Activated T-helper 1 cell treated with anti-CD3 and anti-CD28 coated beads, Interleukin-12 subunit alpha, Interleukin-12 subunit beta, Interleukin-2, Interleukin-4 antibody, amounts not matched to agents 30 ng/mL and 10 ng/mL and 1 ng/mL, durations not matched to agents 14 hours and 24 hours and 36 hours (primary cell): ENCODE results near the gene CABLES1. TPM values are rescaled to one million over a fixed set of nuclear protein-coding genes. Genes with fewer than 3 reads are reported as not detected.

Experiments used
- DNase-seq: peaks from one replicate; pipeline ENCODE4 v3.0.0; 2021; ENCODE audit warnings: low spot score
- H3K27ac Mint-ChIP-seq: one replicate; pipeline ENCODE4 v1.8.0; 2021; ENCODE audit warnings: mild to moderate bottlenecking, mixed read lengths
- H3K27me3 Mint-ChIP-seq: one replicate; pipeline ENCODE4 v1.8.0; 2022; ENCODE audit warnings: mild to moderate bottlenecking, moderate library complexity, mixed read lengths; ENCODE audit not compliant: insufficient read depth
- H3K36me3 Mint-ChIP-seq: one replicate; pipeline ENCODE4 v1.8.0; 2021; ENCODE audit warnings: low read depth, mixed read lengths
- H3K4me1 Mint-ChIP-seq: one replicate; pipeline ENCODE4 v1.8.0; 2021; ENCODE audit warnings: low read depth, mixed read lengths
- H3K4me3 Mint-ChIP-seq: one replicate; pipeline ENCODE4 v1.8.0; 2021; ENCODE audit warnings: mild to moderate bottlenecking, moderate library complexity, mixed read lengths
- H3K9me3 Mint-ChIP-seq: one replicate; pipeline ENCODE4 v1.8.0; 2021; ENCODE audit warnings: mixed read lengths
- intact Hi-C: fragments of 100-400 bp; cut with micrococcal nuclease; formaldehyde crosslinking; loops from one replicate; pipeline ENCODE4 v1.15.1; 2024
- total RNA-seq: library from RNA; stranded (reverse); gene quantifications from 2 replicates; pipeline ENCODE4 v1.2.3, GENCODE V29; 2022

CABLES1 gene
- total RNA-seq, 1 donor from 2014 or later: 3.2 TPM

DNA sequence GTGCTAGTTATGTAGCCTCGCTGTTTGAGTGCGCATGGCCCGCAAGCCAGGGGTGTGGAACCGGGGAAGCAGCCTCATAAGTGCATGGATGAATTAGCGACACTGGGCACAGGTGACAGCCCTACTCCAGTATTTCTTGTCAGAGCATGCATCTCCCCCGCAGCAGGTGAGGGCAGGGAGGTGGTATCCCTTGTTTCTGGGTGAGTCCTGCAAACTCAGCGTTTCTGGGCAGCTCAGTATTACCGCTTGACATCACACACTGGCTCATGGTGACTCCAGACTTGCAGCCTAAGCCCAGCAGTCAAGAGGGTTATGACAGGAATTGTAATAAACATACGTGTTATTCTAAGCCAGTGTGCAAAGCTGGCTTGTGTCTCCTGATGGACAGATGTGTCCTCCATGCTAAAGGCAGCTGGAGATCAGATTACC lies 2.5 kb downstream of the CABLES1 start:
- H3K9me3 Mint-ChIP-seq: no peaks in the 10 kb centered on the region
- H3K36me3 Mint-ChIP-seq: peaks cover 2% of the 10 kb centered on the region
- intact Hi-C loops: loop anchor here (2.0 to 10.0 kb wide), 5 partner anchors 71 to 447 kb away; partner anchors contain the start of gene NPC1
- peaks cover 31% of the 10 kb centered on the region for H3K27me3 Mint-ChIP-seq
- no peak for DNase-seq
- H3K4me1 Mint-ChIP-seq: peaks cover 24% of the 10 kb centered on the region
- no peak overlapping the region for H3K27ac Mint-ChIP-seq
- H3K4me3 Mint-ChIP-seq: peak overlapping the region; percentile 76

DNA sequence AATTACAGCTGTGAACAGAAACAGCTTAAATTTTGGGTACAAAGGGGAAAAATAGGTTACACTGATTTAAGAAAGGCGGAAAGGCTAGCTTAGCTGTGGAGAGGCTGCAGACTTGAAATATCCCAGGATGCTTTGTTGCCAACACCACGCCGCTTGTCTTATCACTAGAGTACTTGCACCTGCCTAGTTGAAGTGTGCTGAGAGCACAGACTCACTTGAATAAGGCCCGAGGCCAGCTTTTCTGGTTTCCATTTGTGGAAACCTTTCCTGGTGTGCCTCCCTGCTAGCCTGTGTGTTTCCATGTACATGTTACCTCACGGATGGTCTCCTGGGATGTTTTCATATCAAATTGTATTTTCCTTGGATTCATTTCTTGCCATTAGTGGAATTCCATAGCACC lies 3.2 kb downstream of the CABLES1 start:
- no peak overlapping the region for H3K4me3 Mint-ChIP-seq
- H3K9me3 Mint-ChIP-seq: no peaks in the 10 kb centered on the region
- no peak for DNase-seq
- H3K4me1 Mint-ChIP-seq: peaks cover 30% of the 10 kb centered on the region
- H3K27ac Mint-ChIP-seq: no peak overlapping the region
- intact Hi-C loops: loop anchor here (5.0 to 10.0 kb wide), 4 partner anchors 114 to 446 kb away; partner anchors contain the start of gene NPC1
- peaks cover 31% of the 10 kb centered on the region for H3K27me3 Mint-ChIP-seq
- peaks cover 2% of the 10 kb centered on the region for H3K36me3 Mint-ChIP-seq

DNA sequence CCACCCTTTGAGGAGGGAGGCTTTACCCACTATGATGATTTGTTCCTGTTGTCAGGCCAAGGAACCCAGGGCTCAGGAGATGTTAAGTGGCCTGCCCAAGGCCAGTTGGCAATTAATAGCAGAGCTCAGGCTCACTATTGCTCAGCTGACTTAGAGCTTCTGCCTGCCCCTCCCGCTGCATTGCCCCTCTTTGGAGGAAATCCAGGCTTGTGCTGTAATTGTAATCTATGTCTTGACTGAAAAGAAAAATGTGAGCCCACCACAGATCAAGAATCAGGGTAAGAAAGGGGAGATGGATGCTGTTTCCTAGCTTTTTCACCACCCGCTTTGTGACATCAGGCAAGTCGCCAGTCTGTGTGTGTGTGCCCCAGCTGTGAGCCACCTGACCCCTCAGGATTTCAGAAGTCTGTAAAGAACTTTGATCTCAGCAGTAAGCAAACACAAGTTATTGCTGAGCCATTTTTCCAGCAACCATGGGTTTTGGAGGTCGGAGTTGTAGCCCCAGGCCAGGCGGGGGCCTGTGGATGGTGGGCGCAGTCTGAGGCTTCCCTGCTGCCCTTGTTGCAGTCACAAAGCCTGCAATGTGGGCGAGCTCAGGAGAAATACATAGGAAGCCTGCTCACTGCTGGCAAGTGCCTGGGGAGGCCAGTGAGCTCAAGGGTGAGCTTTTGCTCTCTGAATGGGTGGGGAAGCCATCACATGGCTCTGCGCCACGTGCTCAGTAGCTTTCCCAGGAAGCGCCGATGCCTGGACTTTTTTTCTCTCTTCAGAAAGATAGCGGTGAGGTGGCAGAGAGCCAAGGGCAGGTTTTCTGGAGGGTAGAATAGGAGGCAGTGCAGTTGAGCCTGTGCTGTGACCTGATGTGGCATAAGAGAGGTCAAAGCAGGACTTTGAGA lies 6.1 kb downstream of the CABLES1 start:
- Mint-ChIP-seq H3K4me3 (no peak overlapping the region), H3K4me1 (peaks cover 25% of the 10 kb centered on the region), H3K9me3 (no peaks in the 10 kb centered on the region), H3K27me3 (peaks cover 26% of the 10 kb centered on the region), H3K27ac (no peak overlapping the region), H3K36me3 (peaks cover 2% of the 10 kb centered on the region)
- no peak for DNase-seq
- intact Hi-C loops: no loop called here

DNA sequence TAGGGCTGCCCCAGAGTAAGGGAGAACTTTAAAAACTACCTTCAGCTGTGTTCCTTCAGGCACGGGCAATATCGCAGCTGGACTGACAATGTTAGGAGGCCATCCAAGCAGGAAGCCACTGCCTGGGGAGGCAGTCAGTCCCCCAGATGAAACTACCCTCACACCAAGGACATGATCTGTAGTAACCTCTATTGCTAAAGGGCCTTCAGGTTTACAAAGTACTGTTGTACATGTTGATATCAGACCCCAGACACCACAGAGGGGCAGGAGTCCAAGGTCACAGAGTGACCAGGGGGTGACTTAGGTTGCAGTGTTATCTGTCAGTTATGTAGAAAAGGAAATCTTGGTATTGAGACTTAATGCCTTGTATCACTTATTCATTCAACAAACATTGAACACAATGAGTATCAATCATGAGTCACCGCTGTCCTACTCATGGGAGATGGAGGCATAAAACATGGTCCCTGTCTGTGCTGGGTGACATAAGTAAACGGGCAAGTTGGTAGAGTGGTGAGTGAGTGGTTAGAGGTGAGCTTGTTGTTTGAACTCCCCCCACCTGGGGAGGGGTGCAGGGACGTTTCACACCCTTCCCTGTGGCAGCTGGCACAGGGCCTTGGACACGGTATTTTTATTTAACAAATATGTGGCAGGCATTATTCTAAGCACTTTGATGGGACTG lies 7.1 kb downstream of the CABLES1 start:
- Mint-ChIP-seq H3K9me3 (no peaks in the 10 kb centered on the region), H3K36me3 (no peaks in the 10 kb centered on the region), H3K27me3 (peaks cover 15% of the 10 kb centered on the region), H3K4me1 (peaks cover 17% of the 10 kb centered on the region), H3K4me3 (no peak overlapping the region), H3K27ac (no peak overlapping the region)
- no peak for DNase-seq
- intact Hi-C loops: no loop called here

DNA sequence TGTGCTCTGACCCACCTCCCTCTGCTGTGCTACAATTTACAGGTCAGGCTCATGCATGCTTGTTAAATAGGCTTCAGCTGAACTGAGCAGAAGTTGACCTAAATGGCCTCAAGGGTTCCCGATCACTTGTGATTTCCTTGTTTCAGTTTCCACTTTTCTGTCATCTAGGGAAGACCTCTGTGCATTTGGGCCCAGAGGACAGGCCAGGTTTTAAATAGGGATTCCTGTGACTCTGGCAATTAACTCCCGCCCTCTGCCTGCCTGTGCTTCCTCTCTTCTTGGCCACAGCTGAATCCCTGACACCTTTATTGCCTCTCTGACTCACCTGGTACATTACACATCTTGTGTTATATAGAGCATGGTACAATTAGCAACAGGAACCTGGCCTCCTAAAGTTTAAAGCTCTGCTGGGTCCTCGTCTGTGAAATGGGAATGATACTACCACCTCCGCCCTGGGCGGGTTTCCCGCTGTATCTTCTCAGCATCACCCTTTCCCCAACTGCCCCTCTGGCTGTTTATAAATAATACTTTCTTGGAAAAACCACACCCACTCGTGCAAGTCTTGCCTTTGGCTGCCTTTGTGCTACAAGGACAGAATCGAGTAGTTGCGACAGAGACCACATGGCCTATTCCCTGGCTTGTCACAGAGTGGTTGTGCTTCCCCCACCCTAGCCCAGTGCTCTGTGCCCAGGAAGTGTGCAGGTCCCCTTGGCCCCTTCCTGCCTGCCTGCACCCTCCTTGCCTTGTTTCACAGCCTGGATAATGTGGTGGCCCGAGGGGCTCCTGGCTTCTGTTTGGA lies 7.9 kb downstream of the CABLES1 start:
- peaks cover 7% of the 10 kb centered on the region for H3K27me3 Mint-ChIP-seq
- H3K36me3 Mint-ChIP-seq: no peaks in the 10 kb centered on the region
- intact Hi-C loops: no loop called here
- no peak overlapping the region for H3K27ac Mint-ChIP-seq
- H3K9me3 Mint-ChIP-seq: no peaks in the 10 kb centered on the region
- H3K4me1 Mint-ChIP-seq: peaks cover 14% of the 10 kb centered on the region
- no peak overlapping the region for H3K4me3 Mint-ChIP-seq
- DNase-seq: no peak

DNA sequence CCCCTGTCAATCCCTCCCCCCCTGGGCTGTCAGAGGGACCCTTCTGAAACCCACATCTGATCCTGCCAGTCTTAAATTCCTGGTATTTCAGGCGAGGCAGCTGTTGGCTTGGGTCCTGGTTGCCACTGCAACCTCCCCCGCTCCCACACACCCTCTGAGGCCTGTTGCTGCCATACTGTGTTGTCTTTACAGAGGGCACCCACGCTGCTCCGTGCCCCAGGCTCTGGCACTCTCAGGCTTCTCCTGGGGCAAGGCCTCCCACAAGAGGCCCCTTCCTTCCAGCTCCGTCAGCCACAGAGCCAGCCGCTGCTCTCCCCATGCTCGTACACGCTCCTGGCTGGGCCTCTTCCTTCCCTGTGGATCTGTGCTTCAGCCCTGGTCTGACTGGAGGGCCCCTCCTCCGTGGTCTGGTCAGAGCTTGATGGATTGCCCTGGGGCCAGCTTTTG lies 8.6 kb downstream of the CABLES1 start:
- peaks cover 14% of the 10 kb centered on the region for H3K4me1 Mint-ChIP-seq
- peaks cover 8% of the 10 kb centered on the region for H3K27me3 Mint-ChIP-seq
- no peak overlapping the region for H3K27ac Mint-ChIP-seq
- no peak for DNase-seq
- H3K36me3 Mint-ChIP-seq: no peaks in the 10 kb centered on the region
- intact Hi-C loops: no loop called here
- H3K4me3 Mint-ChIP-seq: no peak overlapping the region
- no peaks in the 10 kb centered on the region for H3K9me3 Mint-ChIP-seq

DNA sequence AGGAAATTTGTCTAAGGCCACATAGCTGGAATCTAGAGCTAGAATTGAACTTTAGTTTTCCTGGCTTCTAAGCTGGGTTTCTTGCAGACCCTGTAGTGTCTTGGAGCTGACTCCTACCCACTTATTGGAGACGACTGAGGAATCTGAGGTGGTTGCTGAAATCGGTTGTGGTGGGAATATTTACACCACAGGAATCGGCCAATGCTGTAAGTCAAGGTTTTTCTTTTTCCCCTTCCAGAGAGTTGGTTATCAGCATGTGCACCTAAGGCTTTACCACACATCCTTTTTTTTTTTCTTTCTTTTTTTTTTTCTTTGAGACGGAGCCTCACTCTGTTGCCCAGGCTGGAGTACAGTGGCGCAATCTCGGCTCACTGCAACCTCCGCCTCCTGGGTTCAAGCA lies 9.4 kb downstream of the CABLES1 start:
- no peak for DNase-seq
- intact Hi-C loops: no loop called here
- Mint-ChIP-seq H3K36me3 (no peaks in the 10 kb centered on the region), H3K4me3 (no peak overlapping the region), H3K27ac (no peak overlapping the region), H3K9me3 (no peaks in the 10 kb centered on the region), H3K27me3 (peaks cover 8% of the 10 kb centered on the region), H3K4me1 (peaks cover 14% of the 10 kb centered on the region)

DNA sequence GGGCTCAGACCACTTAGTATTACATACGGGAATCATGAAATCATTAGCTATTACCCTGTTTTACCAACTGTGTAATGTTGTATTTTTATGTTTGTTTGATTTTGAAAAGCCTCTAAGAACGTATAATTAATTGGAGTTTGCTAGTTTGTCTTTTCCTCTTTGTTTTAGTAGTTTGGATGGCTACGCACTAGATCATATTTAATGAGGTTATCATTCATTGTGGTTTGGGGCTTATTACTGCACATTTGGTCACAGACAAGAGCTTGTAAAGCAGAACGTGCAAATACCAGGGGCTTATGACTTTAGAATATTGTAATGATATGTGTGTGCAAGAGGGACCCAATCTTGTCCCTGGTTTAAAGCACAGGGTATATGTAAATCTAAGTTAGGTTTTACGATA lies 10.3 kb downstream of the CABLES1 start:
- DNase-seq: no peak
- Mint-ChIP-seq H3K27ac (no peak overlapping the region), H3K36me3 (no peaks in the 10 kb centered on the region), H3K9me3 (no peaks in the 10 kb centered on the region), H3K4me3 (no peak overlapping the region), H3K27me3 (peaks cover 8% of the 10 kb centered on the region), H3K4me1 (peaks cover 14% of the 10 kb centered on the region)
- intact Hi-C loops: no loop called here

DNA sequence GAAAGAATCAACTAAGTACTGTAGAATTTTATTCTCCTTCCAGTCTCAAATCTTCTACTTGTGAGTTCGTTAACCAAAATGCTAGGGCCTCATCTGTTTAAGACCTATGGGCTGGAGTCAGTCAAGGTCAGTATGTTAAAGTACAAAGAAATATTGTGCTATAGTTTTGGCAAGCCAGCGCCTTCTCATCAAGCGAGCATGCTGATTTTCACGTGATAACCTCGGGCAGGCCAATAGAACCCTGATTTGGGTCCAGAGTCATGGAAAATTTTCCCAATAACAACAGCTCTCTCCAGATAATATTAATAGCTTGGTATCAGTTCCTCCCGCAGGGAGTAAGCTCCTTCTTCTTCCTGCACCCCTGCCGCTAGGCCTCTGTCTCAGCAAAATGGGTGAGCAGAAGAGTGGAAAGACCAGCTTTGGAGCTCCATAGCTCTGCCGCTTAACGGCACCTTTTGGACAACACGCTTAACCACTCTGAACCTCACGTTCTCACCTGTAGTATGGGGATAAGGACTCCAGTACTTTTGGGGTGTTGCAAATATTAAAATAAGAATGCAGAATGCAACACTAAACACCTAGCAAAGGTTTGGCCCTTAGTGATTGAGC lies 11.7 kb downstream of the CABLES1 start:
- intact Hi-C loops: no loop called here
- Mint-ChIP-seq H3K9me3 (no peaks in the 10 kb centered on the region), H3K36me3 (no peaks in the 10 kb centered on the region), H3K4me3 (no peak overlapping the region), H3K27ac (no peak overlapping the region), H3K4me1 (peaks cover 14% of the 10 kb centered on the region), H3K27me3 (peaks cover 8% of the 10 kb centered on the region)
- no peak for DNase-seq

DNA sequence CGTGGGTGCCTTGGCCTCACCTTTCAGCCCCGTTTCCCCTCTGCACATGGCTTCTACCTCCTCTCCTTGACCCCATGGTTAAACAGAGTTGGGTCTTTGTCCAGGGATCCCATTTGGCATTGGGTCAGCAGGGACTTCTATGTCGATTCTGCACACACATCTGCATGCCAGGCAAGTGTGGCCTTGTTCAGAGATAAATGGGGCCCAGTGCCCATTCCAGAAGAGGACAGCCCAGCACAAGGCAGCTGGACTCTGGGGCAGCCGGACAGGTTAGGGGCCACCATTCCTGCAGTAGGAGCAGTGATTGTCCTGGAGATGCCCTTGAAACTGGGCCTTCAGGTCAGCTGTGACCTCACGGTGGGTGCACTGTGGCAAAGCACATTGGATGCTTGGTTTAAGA lies 13.1 kb downstream of the CABLES1 start:
- Mint-ChIP-seq H3K36me3 (no peaks in the 10 kb centered on the region), H3K4me1 (peaks cover 8% of the 10 kb centered on the region), H3K27me3 (peaks cover 8% of the 10 kb centered on the region), H3K4me3 (no peak overlapping the region), H3K9me3 (no peaks in the 10 kb centered on the region), H3K27ac (no peak overlapping the region)
- DNase-seq: no peak
- intact Hi-C loops: no loop called here

DNA sequence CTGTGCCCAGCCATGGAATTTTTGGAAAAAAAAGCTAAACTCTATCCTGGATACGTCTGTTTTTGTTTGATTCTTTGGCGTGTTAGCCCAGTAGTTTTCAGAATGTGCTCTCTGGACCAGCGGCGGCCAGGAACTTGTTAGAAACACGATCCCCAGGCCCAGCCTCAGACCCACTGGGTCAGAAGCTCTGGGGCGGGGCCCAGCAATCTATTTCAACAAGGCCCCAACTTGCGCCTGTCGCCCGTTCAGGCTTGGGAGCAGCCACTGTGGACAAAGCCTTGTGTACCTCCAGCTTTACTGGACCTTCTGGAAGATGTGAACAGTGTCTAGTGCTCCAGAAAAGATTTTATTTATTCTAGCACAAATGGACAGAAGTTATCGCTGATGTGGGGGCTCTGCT lies 14.3 kb downstream of the CABLES1 start:
- Mint-ChIP-seq H3K27me3 (peaks cover 8% of the 10 kb centered on the region), H3K27ac (no peak overlapping the region), H3K4me3 (no peak overlapping the region), H3K36me3 (no peaks in the 10 kb centered on the region), H3K9me3 (no peaks in the 10 kb centered on the region), H3K4me1 (no peaks in the 10 kb centered on the region)
- DNase-seq: no peak
- intact Hi-C loops: no loop called here

DNA sequence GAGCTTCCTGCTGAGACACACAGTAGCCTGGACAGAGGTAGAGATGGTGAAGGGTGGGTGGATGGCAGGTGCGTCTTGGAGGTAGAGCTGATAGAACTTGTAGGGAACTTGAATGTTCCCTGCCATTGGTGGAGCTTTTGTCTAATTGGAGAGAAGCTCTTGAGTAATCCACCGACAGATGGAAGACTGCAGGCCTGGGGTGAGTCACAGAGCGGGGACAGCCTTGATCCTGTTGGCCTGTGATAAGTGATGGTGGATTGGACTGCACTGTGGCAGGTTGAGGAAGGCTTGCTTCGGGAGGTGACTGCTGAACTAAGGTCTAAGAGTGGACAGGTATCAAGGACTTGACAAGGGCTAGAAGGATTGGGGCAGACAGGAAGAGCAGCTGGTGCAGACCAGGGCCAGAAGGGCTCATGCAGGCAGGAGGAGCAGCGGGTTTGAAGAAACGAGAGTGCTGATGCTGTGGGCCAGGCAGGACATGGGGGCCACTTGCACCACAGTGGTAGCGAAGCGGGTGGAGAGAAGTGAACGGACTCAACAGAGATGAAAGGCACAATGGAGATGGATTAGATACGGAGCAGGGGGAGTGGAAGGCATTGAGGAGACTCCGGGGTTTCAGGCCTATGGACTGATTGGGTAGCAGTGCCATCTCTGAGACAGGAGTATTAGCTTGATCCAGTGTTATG lies 16.3 kb downstream of the CABLES1 start:
- Mint-ChIP-seq H3K9me3 (no peaks in the 10 kb centered on the region), H3K4me3 (no peak overlapping the region), H3K27ac (no peak overlapping the region), H3K4me1 (no peaks in the 10 kb centered on the region), H3K36me3 (no peaks in the 10 kb centered on the region), H3K27me3 (peaks cover 3% of the 10 kb centered on the region)
- intact Hi-C loops: no loop called here
- no peak for DNase-seq
